ENCODE data around the gene MYD88.
"Not testable (repeated sequence)": the region's sequence is repeated elsewhere in the genome, so short reads cannot be mapped to it uniquely, and the experiment has no call there.

MYD88 gene

GRCh38 chr3:38125305-38126120 is 12.9 kb upstream of the MYD88 start:
- DNase-seq (ENCODE audit: low read depth in 2 of 2, low spot score in 1 of 2), result no peak

GRCh38 chr3:38126121-38126892 is 12.2 kb upstream of the MYD88 start:
- no peak for DNase-seq (ENCODE audit: low read depth in 2 of 2, low spot score in 1 of 2)

- no peak for DNase-seq (ENCODE audit: low read depth in 2 of 2, low spot score in 1 of 2)
Measured at GRCh38 chr3:38127611-38128302, 10.7 kb upstream of the MYD88 start.

- no peak for DNase-seq (ENCODE audit: low read depth in 2 of 2, low spot score in 1 of 2)
Measured at GRCh38 chr3:38128303-38128655, 10.2 kb upstream of the MYD88 start.

- no peak for DNase-seq (ENCODE audit: low read depth in 2 of 2, low spot score in 1 of 2)
Measured at GRCh38 chr3:38129058-38129457, 9.4 kb upstream of the MYD88 start.

GRCh38 chr3:38130631-38131065 is 7.8 kb upstream of the MYD88 start:
- DNase-seq (ENCODE audit: low read depth in 2 of 2, low spot score in 1 of 2), result no peak

GRCh38 chr3:38131621-38132369 is 6.7 kb upstream of the MYD88 start:
- no peak for DNase-seq (ENCODE audit: low read depth in 2 of 2, low spot score in 1 of 2)

- DNase-seq (ENCODE audit: low read depth in 2 of 2, low spot score in 1 of 2), result no peak
Measured at GRCh38 chr3:38133209-38133556, 5.3 kb upstream of the MYD88 start.

GRCh38 chr3:38133557-38134405 is 4.7 kb upstream of the MYD88 start:
- DNase-seq (ENCODE audit: low read depth in 2 of 2, low spot score in 1 of 2), result no peak

- not testable (repeated sequence) for DNase-seq (ENCODE audit: low read depth in 2 of 2, low spot score in 1 of 2)
Measured at GRCh38 chr3:38134517-38135143, 3.8 kb upstream of the MYD88 start.

GRCh38 chr3:38135621-38136277 is 2.7 kb upstream of the MYD88 start:
- not testable (repeated sequence) for DNase-seq (ENCODE audit: low read depth in 2 of 2, low spot score in 1 of 2)

- no peak for DNase-seq (ENCODE audit: low read depth in 2 of 2, low spot score in 1 of 2)
Measured at GRCh38 chr3:38136393-38136776, 2.1 kb upstream of the MYD88 start.

GRCh38 chr3:38136777-38137614 is 1.5 kb upstream of the MYD88 start, which contains the start of gene ACAA1:
ACAA1 (minus strand) TSS chr3:38137127; CDS start chr3:38137035, 92 bp downstream.
- peak; percentile 91 to 97 for DNase-seq (ENCODE audit: low read depth in 2 of 2, low spot score in 1 of 2)

GRCh38 chr3:38137615-38138348 is 679 bp upstream of the MYD88 start:
- DNase-seq (ENCODE audit: low read depth in 2 of 2, low spot score in 1 of 2), result no peak

- DNase-seq (ENCODE audit: low read depth in 2 of 2, low spot score in 1 of 2), result no peak
Measured at GRCh38 chr3:38139191-38139590, 730 bp downstream of the MYD88 start.

- no peak for DNase-seq (ENCODE audit: low read depth in 2 of 2, low spot score in 1 of 2)
Measured at GRCh38 chr3:38139652-38140051, 1.2 kb downstream of the MYD88 start.

GRCh38 chr3:38140326-38141172 is 2.1 kb downstream of the MYD88 start:
- no peak for DNase-seq (ENCODE audit: low read depth in 2 of 2, low spot score in 1 of 2)

Data from stimulated activated CD8-positive, alpha-beta memory T cell treated with anti-CD3 and anti-CD28 coated beads, Interleukin-4, amount 100 ng/mL, for 4 hours (primary cell).